NT2/D1 (cell line): Measurements from ENCODE around the gene VAV2.
A peak's percentile ranks its signal among the peaks of the same experiment; 100 is the strongest.

Experiments used
- DNase-seq: peaks from one replicate; pipeline ENCODE4 v3.0.0-alpha.2; 2011; ENCODE audit warnings: low read depth, low spot score
- H3K27me3 ChIP-seq: 2 replicates; pipeline ENCODE4 v1.6.0; 2011; ENCODE audit warnings: mild to moderate bottlenecking; ENCODE audit not compliant: insufficient read length, insufficient read depth
- H3K36me3 ChIP-seq: 2 replicates; pipeline ENCODE4 v1.6.1; 2011; ENCODE audit warnings: mild to moderate bottlenecking, low read length, mixed read lengths; ENCODE audit not compliant: insufficient read depth, insufficient read length
- H3K4me1 ChIP-seq: 2 replicates; pipeline ENCODE4 v1.5.1; 2011; ENCODE audit not compliant: insufficient read depth, insufficient read length
- H3K4me3 ChIP-seq: 2 replicates; pipeline ENCODE4 v1.5.1; 2011; ENCODE audit warnings: low read depth; ENCODE audit not compliant: insufficient read length
- H3K9ac ChIP-seq: 2 replicates; pipeline ENCODE4 v1.6.0; 2011; ENCODE audit warnings: low read depth; ENCODE audit not compliant: insufficient read length
- H3K9me3 ChIP-seq: 2 replicates; pipeline ENCODE4 v1.5.1; 2011; ENCODE audit warnings: mild to moderate bottlenecking, low read length; ENCODE audit not compliant: insufficient read depth
- SUZ12 ChIP-seq: IDR thresholded peaks from 2 replicates; pipeline ENCODE4 v1.6.1; 2011; ENCODE audit not compliant: insufficient read length, insufficient read depth; ENCODE audit errors: extremely low read depth
- YY1 ChIP-seq: IDR thresholded peaks from 2 replicates; pipeline ENCODE4 v1.6.1; 2011; ENCODE audit not compliant: insufficient read length, insufficient read depth
- ZNF274 ChIP-seq: IDR thresholded peaks from 2 replicates; pipeline ENCODE4 v1.6.1; 2011; ENCODE audit warnings: mild to moderate bottlenecking, low read depth, low read length

Gene VAV2

DNA sequence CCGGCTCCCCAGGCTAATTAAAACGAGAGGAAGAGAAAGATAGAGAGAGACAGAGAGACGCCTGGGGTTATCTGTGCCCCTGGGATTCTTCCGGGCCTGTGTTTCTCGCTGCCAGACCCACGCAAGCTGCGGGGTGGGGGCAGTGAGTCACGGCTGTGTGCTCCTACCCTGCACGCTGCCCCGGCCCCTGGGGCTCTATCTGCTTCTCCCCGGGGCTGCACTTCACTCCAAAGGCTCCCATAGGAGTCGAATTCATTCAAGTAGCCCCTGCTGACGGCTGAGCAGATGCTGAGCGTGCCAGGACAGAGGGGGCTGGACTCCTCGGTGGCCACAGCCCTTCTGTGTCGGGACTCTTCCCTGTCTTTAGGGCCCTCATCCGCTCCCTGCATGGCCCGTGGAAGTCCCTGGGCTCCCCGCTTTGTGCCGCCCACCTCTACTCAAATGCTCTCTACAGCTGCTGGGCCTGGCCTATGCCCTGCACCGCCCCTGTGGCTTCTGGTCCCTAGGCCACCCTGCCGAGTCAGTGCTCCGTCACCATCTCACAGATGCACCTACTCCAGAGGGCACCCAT lies 276.7 kb downstream of the VAV2 start:
- no peaks in the 10 kb centered on the region for H3K9me3 ChIP-seq
- DNase-seq: no peak
- H3K9ac ChIP-seq: no peak overlapping the region
- no peak overlapping the region for H3K4me3 ChIP-seq
- no peaks in the 10 kb centered on the region for H3K36me3 ChIP-seq
- no peak for TF ChIP-seq YY1
- TF ChIP-seq ZNF274: no peak
- TF ChIP-seq SUZ12: no peak
- peaks cover 46% of the 10 kb centered on the region for H3K4me1 ChIP-seq
- H3K27me3 ChIP-seq: no peaks in the 10 kb centered on the region

DNA sequence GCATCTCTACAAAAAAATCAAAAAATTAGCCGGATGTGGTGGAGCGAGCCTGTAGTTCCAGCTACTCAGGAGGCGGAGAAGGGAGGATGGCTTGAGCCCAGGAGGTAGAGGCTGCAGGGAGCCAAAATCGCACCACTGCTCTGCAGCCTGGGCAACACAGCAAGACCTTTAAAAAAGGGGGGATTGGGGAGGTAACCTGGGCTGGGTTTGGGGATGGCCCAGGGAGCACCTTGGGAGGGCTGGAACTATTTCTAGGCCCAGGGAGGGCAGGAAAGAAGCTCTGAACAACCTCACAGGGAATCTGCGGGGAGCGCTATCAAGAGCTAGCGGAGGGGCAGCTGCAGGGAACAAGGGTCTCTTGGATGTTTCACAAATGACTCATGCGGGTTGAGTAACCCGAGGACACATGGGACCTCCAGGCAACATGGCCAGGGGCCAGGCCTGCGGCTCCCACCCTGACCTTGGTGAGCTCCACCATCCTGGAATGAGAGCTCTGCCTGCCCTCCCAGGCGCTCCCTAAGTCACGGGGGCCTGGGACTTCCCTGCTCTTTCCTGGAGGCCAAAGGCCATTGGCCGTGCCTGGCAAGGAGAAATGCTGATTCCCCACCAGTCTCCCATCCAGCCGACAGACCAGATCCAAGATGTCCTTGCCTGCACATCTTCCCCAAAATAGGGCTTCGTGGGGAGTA lies 277.4 kb downstream of the VAV2 start:
- Histone ChIP-seq H3K9me3 (no peaks in the 10 kb centered on the region), H3K9ac (no peak overlapping the region), H3K4me1 (peaks cover 46% of the 10 kb centered on the region), H3K36me3 (no peaks in the 10 kb centered on the region), H3K27me3 (no peaks in the 10 kb centered on the region), H3K4me3 (no peak overlapping the region)
- TF ChIP-seq YY1 (no peak), ZNF274 (no peak), SUZ12 (no peak)
- DNase-seq: no peak

DNA sequence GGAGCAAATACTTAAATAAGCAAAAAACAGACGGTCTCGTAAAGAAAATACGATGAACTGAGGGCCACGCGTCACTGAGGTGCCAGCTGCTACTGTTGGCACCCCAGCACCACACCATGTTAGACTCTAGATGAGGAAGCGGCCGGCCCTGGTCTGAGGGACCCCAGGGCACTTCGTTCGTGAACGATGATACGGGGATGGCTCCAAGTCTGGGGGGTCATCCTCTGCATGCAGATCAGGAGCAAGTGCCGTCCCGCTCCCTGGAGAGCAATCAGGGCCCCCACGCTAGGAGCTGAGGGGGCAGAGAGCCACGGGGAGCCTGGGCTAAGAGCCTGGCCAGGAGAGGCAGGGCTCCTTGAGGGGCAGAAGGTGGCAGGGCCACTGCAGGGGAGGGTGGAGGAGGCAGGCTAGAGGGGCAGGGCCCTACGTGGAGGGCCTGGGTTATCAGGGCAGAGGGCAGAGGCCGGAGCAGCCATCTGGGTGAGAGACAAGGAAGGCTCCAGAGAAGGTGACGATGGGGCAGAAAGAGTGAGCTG lies 278.1 kb downstream of the VAV2 start:
- Histone ChIP-seq H3K36me3 (no peaks in the 10 kb centered on the region), H3K4me3 (no peak overlapping the region), H3K27me3 (no peaks in the 10 kb centered on the region), H3K4me1 (peaks cover 46% of the 10 kb centered on the region), H3K9me3 (no peaks in the 10 kb centered on the region), H3K9ac (peak overlapping the region; percentile 24)
- no peak for TF ChIP-seq YY1
- no peak for TF ChIP-seq ZNF274
- TF ChIP-seq SUZ12: no peak
- no peak for DNase-seq

DNA sequence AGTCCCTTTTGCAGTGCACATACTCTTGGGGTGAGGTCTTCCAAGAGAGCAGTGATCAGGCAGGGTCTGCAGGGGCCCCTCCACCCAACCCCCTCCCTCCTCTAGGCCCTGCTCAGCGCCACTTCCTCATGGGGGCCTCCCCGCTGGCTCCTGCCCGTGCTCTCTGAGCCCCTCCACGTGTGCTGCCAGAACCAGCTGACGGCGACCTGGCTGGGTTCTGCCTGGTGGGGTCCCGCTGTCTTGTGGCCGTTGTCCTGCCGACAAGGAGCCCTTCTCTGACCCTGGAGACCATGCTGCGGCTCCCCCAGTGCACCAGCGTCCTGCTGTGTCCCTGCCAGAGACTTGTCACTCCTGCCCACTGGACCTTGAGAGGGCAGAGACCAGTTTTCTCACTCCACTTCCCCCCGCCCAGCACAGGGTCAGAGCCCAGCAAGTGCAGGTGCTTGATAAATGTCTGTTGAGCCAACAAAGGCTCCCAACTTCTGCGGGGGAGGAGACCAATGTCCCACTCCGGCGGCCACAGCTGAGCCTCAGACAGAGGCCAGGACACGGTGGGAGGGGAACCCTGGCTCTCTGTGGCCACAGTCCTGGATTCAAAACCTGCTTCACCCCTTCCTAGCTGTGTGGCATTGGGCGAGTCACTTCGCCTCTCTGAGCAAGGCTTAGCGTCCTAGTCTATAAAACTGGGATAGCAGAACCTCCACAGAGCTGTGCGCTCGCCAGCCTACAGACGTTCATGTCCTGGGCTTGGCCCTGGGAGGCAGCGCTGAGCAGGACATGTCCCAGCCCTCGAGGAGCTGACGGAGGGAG lies 278.8 kb downstream of the VAV2 start:
- DNase-seq: no peak
- Histone ChIP-seq H3K9ac (no peak overlapping the region), H3K27me3 (no peaks in the 10 kb centered on the region), H3K4me3 (no peak overlapping the region), H3K36me3 (no peaks in the 10 kb centered on the region), H3K9me3 (no peaks in the 10 kb centered on the region), H3K4me1 (peaks cover 46% of the 10 kb centered on the region)
- no peak for TF ChIP-seq ZNF274
- TF ChIP-seq SUZ12: no peak
- TF ChIP-seq YY1: no peak

DNA sequence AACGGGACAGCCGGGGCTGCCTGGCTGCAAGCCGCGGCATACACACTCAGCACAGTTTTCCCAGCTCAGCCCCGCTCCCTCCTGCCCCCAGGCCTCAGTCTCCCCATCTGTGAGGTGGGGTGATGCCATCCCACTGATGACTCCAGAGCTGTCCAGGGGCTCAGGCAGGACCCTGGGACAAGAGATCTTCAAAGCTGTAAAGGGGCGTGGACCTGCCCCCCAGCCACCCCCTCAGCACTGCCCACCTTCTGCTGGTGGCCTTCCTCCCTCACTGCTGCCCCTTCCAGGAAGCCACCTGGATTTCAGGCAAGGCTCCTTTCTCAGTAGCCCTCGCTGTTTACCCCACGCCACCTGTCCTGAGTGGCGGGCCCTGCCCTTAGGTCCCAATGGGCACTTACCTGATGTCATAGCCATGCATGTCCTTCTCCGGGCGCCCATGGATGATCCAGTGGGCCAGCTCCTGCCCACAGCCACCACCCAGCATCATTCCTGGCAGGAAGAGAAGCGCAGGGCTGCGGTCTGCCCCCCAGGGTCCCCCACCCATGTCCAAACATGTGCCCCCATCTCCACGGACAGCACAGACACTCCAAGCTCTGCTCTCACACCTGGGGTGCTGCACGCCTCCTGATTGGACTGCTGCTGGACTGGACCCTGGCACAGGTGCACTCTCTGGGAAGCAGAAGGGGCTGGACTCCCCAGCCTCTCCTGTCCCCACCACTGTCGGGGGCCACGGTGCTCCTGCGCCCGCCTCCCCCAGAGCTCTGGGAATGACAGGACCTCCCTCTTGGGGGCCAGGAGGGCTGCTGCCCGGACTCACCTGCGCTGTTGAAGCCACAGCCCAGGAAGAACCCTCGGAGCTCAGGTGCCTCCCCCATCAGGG lies 279.7 kb downstream of the VAV2 start:
- Histone ChIP-seq H3K27me3 (no peaks in the 10 kb centered on the region), H3K4me1 (peaks cover 46% of the 10 kb centered on the region), H3K9ac (peak overlapping the region; percentile 43), H3K36me3 (no peaks in the 10 kb centered on the region), H3K9me3 (no peaks in the 10 kb centered on the region), H3K4me3 (no peak overlapping the region)
- no peak for TF ChIP-seq SUZ12
- TF ChIP-seq ZNF274: no peak
- TF ChIP-seq YY1: no peak
- no peak for DNase-seq
